GM21825 (cell line): Measurements from ENCODE around the gene AFG1L.
"Not testable (repeated sequence)": the region's sequence is repeated elsewhere in the genome, so short reads cannot be mapped to it uniquely, and the experiment has no call there.

Experiments
- ATAC-seq: cut with Tn5 transposase; IDR thresholded peaks from one replicate; pipeline ENCODE4 v1.9.1; 2021; ENCODE audit warnings: mild to moderate bottlenecking, moderate library complexity; ENCODE audit not compliant: unreplicated experiment

Gene AFG1L

GRCh38 chr6:108507316-108507715 lies 212.5 kb downstream of the AFG1L start:
- ATAC-seq, result no peak

- no peak for ATAC-seq
Measured at GRCh38 chr6:108510461-108511319, 215.8 kb downstream of the AFG1L start.

GRCh38 chr6:108518714-108519576 lies 224.1 kb downstream of the AFG1L start:
- ATAC-seq, result no peak

- ATAC-seq, result no peak
Measured at GRCh38 chr6:108521616-108522107, 226.8 kb downstream of the AFG1L start.

GRCh38 chr6:108523697-108524096 lies 228.8 kb downstream of the AFG1L start:
- no peak for ATAC-seq

- no peak for ATAC-seq
Measured at GRCh38 chr6:108524528-108525248, 229.8 kb downstream of the AFG1L start.

DNA sequence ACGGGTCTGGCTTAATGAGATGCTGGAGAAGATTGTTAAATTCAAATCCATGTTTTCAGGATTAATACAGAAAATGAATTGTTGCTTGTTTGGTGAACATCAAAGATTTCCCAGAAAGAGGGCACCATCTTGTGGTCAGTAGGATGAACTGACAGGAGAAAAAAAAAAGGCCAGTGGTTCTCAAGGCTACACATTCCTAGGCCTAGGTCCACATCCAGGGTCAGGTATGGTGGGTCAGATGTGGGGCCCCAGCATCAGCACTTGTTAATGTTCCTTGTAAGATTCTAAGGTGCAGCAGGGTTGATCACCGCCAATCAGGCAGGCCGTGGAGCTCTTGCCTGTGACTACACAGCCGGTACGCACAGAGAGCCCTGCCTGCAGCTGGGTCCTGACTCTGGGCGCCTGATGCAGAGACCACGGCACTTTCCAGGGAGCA lies 231.9 kb downstream of the AFG1L start:
- ATAC-seq, result no peak

DNA sequence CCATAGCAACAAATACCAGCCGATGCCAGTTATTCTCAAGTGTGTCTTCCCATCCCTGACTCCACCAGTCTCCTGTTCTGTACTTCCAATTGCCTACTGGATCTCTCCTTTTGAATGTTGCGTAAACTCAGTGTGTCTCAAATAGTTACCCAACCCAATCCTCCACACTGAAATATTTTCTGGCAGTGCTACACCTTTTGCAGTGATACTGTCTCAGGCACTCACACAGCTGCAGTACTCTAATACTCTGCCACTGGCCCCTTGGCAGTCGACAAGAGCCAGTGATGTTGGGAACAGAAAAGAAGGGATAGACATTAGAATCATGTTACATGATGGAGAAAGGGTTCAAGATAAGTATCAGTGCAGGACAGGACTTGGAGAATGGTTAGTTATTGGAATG lies 234.0 kb downstream of the AFG1L start:
- ATAC-seq, result no peak

- ATAC-seq, result no peak
Measured at GRCh38 chr6:108531332-108531731, 236.5 kb downstream of the AFG1L start.

GRCh38 chr6:108535114-108535742 lies 240.4 kb downstream of the AFG1L start:
- no peak for ATAC-seq

DNA sequence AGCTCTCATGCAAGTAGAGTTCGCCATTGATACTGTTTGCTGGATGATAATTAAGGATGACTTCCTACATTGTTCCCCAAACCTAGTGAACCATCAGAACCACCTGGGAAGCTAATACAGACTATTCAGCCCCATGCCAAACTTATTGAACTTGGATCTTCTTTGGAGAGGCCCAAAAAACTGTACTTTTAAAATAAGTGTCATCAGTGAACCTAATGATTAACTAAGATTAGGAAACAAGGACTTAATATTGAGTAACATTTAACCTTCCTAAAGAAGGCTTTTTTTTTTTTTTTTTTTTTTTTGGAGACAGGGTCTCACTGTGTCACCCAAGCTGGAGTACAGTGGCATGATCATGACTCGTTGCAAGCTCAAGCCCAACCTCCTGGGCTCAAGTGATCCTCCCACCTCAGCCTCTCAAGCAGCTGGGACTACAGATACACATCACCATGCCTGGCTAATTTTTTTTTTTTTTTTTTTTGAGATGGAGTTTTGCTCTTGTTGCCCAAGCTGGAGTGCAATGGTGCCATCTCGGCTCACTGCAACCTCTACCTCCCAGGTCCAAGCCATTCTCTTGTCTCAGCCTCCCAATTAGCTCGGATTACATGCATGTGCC lies 241.2 kb downstream of the AFG1L start:
- ATAC-seq, result not testable (repeated sequence)

DNA sequence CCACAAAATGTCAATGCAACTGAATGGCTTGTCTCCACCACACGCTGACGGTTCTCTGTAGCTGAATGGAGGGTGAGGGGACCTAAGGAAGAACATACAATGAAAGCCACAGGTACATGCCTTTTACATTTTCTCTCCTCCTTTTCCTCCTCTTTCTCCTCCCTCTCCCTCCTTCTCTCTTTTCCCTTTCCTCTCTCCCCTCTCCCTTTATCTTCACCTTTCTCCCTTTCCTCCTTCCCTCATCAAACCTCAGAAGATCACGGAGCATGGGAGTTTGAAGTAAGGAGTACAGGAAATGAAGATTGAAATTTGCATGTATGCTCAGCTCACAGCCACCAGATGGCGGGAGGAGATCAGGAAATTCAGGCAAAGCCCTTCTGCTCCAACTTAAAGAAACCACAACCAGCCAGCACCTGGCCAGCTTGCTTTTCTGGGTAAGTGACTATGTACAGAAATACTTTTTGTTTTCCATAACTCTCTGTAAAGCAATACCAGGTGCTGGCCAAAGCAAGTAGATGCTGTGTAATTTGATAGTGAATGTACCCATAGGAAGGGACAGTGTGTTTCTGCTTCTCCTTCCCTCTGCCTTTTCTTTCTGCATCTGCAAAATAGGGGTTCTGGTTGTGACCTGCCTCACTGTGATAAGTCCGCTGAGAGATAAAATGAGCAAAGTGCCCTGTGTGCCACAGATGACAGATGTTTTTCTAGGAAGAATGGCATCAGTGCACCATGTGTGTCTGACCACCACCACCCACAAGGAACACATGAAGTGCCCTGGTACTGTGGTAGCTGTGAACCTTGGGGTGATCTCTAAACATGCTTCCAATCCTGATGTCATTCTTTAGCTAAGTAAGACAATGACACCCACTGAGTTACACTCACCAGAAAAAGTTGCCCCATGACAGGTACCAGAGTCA lies 247.2 kb downstream of the AFG1L start:
- no peak for ATAC-seq

DNA sequence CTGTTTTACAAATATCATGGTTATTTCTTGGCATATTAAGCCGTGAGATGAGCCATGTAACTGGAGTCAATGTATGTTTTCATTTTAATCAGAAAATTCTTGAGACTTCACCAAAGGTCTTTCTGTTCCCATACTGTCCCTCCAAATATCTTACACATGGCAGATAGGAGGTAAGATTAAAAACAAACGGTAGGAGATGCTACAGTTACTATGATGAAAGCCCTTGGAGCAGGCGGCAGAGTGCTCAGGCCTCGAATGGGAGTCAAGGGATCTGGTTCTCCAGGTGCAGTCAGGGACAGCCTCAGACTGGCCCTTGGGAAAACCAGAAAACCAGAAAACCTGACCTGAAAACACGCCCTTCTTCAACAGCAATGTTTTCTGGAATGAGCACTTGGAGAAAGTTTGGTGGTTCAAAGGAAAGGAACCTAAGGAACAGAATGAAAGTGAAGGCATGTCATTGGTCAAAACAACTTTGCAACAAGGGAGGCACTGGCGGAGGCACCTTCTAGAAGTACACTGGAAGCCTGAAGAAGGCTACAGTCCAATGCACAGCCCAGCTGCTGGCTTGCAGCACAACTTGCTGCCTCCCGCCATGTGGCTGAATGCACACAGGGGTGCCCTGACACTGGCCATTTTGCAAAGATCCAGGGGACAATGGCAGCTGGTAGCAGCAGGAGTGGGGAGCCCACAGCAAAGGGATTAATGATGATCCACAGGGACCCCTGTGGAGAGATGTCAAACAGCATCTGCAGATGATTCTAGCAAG lies 248.5 kb downstream of the AFG1L start:
- no peak for ATAC-seq

DNA sequence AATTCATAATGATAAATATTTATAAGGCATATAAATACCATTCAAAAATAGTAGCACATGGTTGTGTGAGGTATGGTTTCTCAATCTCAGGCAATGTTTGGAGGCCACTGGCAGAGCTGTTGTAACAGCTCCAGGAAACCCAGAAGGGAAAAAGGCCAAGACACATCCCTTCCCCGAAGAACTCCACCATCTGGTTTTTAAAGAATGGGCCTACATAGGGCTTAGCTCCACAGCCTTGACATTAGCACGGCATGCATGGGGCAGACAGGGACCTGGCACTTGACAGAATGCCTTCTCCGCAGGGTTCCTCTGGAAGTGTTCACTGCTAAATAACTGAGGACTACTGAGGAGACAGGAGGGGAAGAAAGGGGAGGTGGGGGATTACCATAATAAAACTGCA lies 249.8 kb downstream of the AFG1L start:
- ATAC-seq, result no peak

- no peak for ATAC-seq
Measured at GRCh38 chr6:108546079-108547049, 251.5 kb downstream of the AFG1L start.

DNA sequence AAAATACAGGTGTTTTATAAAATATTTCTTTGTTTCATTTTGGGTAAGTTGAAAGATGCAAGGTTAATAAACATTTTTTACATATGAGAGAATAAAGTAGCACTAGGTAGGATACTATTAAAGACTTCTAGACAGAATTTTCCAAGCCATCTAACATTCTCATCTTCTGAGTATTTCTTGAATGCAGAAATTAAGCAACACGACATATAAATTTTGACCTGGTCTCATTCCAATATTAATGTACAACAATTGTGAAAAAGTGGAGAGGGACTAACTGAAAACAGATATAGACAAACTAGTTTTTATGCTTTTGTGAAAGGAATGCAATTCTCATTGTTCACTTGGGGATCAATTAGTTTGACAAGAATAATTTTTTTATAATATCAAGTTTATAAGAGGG lies 254.4 kb downstream of the AFG1L start:
- ATAC-seq, result no peak

DNA sequence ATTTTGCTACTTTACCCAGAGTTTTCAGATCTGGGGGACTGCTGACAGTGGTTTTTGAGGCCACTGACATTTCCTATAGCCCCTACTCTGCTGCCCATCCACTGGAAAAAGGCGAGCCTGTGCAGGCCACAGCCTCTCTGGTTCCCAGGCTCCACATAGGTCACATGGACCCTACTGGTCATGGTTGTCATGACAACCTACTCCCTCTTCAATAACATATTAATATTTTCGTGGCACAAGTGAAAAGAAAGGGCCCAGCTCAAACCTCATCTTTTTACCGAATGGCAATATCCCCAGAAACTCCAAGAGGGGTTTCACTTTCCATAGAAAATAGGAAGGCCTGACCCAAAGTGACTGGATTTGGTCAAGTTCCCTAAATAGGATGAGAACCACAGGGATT lies 254.9 kb downstream of the AFG1L start:
- no peak for ATAC-seq
